Fibroblast of skin of right quadriceps (primary cell): ENCODE data around the gene METTL24.
"Not testable (repeated sequence)": the region's sequence is repeated elsewhere in the genome, so short reads cannot be mapped to it uniquely, and the experiment has no call there.

Source experiments
- DNase-seq: peaks from one replicate; pipeline ENCODE4 v3.0.0-alpha.2; 2013

Gene METTL24

DNA sequence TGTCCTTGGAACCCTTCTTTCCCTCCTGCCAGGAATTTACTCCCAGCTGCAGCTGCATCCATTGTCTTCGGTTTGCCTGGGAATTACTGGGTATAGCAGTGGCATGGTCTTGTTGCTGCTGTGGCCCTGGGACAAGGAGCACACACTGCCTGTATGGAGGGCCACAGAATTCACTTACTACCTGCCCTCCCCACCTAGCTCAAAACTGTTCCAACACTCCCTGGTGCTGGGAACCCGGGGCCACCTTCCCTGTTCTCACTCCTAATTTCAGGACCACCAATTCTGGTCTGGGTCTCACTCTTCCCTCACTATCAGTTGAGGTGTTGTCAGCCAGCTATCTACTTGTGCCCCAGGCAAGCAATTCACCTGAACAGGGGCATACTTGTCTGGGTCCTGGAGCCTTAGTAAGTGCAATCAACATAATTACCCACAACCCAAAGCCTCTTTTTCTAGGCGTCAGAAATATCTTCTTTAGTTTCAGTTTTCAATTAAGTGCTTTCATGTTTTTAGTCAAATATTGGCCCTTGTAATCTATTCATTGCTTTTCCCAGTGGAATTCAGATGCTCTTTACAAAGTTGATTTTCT, 47.2 kb downstream of the METTL24 start:
- no peak for DNase-seq

GRCh38 chr6:110309432-110309831, 48.7 kb downstream of the METTL24 start:
- DNase-seq, result not testable (repeated sequence)

- DNase-seq, result no peak
These were observed 50.8 kb downstream of the METTL24 start for GRCh38 chr6:110307368-110307767.

DNA sequence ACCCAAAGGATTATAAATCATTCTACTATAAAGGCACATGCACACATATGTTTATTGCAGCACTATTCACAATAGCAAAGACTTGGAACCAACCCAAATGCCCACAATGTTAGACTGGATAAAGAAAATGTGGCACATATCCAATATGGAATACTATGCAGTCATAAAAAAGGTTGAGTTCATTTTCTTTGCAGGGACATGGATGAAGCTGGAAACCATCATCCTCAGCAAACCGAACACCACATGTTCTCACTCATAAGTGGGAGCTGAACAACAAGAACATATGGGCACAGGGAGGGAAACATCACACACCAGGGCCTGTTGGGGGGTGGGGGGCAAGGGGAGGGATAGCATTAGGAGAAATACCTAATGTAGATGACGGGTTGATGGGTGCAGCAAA, 52.3 kb downstream of the METTL24 start:
- not testable (repeated sequence) for DNase-seq

DNA sequence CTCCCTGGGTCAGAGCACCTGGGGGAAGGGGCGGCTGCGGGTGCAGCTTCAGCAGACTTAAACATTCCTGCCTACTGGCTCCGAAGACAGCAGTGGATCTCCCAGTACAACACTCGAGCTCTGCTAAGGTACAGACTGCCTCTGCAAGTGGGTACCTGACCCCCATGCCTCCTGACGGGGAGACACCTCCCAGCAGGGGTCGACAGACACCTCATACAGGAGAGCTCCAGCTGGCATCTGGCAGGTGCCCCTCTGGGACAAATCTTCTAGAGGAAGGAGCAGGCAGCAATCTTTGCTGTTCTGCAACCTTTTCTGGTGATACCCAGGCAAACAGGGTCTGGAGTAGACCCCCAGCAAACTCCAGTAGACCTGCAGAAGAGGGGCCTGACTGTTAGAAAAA, 54.5 kb downstream of the METTL24 start:
- DNase-seq, result not testable (repeated sequence)

DNA sequence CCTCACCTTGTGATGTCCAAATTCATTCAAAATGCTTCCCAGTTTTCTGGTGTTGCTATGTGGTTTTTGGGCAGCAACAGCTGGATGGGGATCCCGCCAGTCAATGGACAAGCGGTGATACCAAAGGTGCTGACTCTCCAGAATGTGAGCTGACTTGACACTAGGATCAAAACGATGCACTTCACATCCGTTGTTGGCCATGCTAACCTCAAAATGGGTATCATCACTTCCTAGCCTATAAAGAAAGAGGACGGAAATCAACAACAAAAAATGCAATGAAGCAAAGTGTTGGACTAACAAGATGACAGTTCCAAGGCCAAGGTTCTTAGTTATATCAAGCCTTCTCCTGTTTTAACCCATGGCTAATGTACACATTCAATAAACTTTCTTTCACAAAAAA, 59.2 kb downstream of the METTL24 start:
- DNase-seq, result no peak

- no peak for DNase-seq
These were observed 59.7 kb downstream of the METTL24 start for GRCh38 chr6:110298411-110298810.

- no peak for DNase-seq
These were observed 61.7 kb downstream of the METTL24 start for GRCh38 chr6:110296241-110297025.

- DNase-seq, result no peak
These were observed 62.5 kb downstream of the METTL24 start for GRCh38 chr6:110295451-110296165.

DNA sequence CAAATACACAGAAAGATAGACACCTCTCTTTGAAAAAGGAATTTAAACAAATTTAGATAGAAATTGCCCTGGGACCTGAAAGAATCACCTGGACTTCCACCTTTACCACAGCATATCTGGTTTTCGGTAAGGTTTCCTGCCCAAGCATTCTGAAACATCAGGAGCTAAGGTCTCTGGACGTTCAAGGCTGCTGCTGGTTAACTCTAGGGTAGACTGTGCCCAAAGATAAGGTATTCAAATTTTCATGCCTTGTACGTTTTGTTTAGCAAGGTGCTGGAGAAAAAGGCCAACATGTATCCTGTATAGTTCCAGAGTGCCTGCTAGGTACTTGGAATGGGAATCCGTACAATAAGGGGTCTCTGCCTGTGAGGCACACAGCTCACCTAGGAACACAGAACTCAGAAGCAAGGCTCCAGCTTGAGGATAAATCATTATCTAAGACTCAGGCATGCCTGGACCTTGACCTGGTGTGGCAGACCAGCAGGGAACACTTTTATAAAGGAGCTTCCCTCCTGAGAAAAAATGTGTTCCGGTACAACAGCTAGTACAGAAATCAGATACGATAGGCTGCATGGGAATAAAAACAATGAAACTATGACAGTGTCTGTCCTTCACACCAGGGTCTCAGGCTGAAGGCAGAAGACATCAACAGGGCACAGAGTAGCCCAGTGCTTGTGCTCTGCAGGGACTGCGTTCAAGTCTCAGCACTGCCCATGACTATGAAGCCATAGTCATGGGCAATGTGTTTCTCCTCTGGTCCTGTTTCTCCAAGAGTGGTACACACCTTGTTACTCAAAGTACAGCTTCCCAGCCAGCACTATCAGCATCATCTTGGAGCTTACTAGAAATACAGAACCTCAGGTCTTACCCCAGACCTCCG, 70.4 kb downstream of the METTL24 start:
- no peak for DNase-seq

- no peak for DNase-seq
These were observed 72.7 kb downstream of the METTL24 start for GRCh38 chr6:110285306-110286060.

- DNase-seq, result no peak
These were observed 73.3 kb downstream of the METTL24 start for GRCh38 chr6:110284855-110285254.

GRCh38 chr6:110283657-110284056, 74.5 kb downstream of the METTL24 start:
- DNase-seq, result no peak

GRCh38 chr6:110282412-110282811, 75.7 kb downstream of the METTL24 start:
- no peak for DNase-seq

DNA sequence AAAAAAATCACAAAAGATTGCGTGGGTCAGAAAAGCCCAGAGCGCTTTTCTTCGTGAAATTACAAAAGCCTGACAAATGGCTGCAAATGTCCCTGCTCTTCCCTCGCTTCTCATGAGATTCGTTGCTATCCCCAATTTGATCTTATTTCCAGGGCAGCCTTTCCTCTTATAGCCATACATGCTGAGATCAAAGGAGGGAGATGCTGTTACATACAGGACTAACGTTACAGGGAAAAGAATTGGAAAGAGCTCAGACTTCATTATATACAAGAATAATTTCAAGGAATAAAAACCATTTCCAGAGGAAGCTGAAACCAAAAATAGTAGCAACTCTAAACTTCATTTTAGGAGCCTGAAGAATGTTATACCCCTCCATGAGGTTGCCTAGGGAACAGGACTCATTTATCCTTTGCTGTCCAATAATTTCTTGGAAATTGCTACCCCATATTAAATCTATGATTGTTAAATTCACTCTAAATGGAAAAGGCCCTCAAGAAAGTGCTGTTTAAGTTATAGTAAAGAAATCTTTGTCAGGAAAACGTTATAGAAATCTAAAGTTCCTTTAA, 81.0 kb downstream of the METTL24 start:
- no peak for DNase-seq

DNA sequence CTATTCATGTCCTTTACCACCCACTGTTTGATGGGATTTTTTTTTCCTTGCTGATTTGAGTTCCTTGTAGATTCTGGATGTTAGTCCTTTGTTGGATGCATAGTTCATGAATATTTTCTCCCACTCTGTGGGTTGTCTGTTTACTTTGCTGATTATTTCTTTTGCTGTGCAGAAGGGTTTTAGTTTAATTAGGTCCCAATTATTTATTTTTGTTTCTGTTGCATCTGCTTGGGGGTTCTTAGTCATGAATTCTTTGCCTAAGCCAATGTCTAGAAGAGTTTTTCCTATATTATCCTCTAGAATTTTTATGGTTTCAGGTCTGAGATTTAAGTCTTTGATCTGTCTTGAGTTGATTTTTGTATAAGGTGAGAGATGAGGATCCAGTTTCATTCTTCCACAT, 85.4 kb downstream of the METTL24 start:
- DNase-seq, result not testable (repeated sequence)

DNA sequence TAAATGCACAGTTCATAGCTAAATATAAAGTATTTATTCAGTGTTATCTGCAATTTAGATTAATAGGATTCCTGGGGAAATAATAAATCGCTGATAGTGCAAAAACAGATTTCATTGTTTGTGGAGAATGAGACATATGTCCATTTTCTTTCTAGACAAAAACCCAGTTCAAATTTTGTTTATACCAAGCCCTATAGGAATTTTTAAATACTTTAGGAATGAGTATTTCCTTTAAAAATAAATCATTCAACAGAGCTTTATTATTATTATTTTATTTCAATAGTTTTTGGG, 86.5 kb downstream of the METTL24 start:
- no peak for DNase-seq

- DNase-seq, result peak; percentile 58
These were observed 88.0 kb downstream of the METTL24 start for GRCh38 chr6:110270165-110270564.

- DNase-seq, result no peak
These were observed 88.5 kb downstream of the METTL24 start for GRCh38 chr6:110269623-110270022.

DNA sequence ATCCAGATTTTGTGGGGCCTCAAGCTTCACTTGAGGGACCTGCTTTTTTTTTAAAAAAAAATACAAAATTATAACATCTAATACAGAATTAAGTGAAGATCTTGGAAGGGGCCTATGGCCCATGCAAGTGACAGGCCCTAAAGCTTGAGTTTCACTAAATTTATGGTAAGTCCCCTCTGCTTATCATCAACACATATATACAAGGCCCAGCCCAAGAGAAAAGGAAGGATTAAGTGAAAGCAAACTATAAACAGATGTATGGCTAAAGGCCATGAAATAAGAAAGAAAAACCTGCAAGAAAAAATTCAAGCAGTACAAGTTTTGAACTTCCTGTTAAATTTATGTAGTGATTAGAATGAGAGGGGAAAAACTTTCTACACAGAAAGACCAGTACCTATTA, 91.2 kb downstream of the METTL24 start:
- no peak for DNase-seq

- no peak for DNase-seq
These were observed 92.9 kb downstream of the METTL24 start for GRCh38 chr6:110265273-110265672.

DNA sequence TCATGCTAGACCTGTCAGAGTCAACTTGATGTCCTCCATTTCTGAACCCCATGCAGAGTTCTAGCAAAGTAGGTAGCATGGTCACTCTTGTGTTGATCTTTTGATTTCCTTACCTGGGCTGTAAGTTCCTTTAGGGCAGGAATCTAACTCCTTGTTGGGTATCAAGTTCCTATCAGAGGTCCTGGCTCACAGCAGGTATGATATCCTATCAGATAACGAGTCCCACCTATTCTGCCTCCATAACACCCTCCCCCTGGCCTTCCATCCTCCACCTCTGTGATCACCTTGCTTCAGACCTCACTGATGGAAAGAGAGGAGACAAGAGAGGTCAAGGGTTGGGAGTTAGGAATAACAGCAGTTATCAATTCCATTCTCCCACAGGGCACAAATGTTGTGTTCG, 101.8 kb downstream of the METTL24 start:
- no peak for DNase-seq
